HL-60/S4 (cell line): ENCODE results near the gene FECH.

Experiments
- in situ Hi-C: fragments of 300-500 bp; cut with MboI; formaldehyde crosslinking; loops from 2 replicates; pipeline ENCODE4 v1.14.3; 2022; ENCODE audit warnings: low sequenced_read_pairs

The FECH gene

DNA sequence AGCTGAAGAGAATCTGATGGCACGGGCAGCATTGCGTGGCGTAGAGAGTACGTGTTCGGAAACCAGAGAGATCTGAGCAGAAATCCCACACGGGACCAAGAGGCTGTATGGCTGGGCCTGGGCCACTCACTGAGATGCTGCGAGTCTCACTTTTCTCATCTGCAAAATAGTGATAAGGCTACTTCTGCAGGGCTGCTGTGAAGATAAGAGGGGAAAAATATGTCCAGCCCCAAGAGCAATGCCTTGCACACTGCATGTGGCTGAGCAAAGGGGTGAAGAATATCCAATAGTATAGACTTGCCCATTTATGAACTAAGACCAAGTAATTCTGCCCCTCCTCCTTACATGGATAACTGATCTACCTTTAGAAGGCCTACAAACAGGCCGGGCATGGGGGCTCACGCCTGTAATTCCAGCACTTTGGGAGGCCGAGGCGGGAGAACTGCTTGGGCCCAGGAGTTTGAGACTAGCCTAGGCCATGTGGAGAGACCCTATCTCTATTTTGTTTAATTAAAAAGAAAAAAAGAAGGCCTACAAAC, 3.1 kb downstream of the FECH start:
- in situ Hi-C loops: no loop called here

DNA sequence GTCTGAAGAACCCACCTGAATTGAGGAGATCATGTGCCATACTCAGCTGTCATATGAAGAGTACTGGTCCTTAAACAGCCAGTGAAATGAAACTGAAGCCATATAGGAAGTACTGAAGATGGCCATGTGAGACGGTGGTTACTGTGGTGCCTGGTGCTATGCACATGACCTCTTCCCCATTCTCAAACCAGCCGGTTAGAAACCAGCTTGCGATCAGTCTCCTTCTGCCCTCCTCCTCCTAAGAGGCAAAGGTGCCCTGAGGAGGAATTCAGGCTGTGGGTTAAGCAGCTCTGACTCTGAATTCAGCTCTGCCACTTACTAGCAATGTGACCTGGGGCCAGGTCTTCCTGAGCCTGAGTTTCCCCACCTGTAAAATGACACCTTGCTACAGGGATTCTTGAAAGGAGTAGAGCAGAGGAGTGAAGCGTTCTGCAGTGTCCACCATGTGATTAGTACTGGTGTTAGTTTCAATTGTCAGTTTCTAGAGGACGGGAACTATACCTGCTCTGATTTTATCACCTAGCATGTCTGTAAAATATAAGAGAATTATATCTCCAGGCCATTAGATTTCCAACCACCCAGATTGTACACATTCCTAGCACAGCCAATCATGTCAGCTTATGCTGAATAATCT, 5.1 kb downstream of the FECH start:
- in situ Hi-C loops: no loop called here

DNA sequence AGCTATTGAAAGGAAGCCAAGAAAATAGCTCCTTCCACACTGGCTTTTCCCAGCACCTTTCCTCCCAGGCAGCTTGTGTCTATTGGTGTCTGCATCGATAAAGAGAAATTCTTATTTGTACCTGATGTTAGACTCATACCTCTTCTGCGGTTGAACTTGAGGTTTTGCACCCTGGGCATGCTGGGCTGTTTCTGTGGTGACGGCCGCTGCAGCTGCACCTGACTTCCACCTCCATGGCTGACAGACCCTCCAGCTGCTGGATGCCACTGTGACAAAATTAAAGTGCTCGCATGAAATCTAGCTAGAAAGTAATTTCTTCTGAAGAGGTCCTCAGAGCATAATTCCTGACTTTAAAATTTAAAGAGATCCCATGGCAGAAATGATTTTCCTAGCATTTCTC, 6.6 kb downstream of the FECH start:
- in situ Hi-C loops: no loop called here

DNA sequence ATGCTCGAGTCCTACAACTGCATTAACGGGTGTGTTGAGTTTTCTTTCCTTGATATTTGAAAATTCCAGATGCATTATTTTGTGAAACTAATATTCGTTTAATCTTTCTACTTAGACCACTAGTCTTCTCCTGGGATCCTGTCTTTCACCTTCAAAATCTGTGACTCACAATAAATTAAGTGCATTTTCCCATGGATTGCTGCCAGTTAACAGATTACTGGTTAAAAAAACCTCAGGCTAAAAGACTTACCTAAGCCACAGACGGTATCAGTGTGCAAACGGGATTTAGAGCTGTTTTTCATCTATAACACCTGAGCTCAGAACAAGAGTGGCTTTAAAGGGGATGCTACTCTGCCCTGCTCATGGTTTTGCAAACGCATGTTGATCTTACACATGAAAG, 10.2 kb downstream of the FECH start:
- in situ Hi-C loops: no loop called here

DNA sequence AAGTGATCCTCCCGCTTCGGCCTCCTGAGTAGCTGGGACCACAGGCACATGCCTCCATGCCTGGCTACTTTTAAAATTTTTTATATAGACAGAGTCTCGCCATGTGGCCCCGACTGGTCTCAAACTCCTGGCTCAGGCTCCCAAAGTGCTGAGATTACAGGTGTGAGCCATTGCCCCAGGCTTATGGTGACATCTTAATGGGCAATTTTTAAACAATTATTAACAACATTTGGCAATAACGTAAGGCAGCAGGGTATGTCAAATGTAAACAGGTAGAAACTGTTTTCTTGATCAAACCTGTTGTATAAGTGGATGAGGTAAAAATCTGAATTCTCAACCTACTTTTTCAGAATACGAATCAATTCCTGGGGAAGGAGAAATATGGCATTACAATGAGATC, 11.0 kb downstream of the FECH start:
- in situ Hi-C loops: no loop called here

DNA sequence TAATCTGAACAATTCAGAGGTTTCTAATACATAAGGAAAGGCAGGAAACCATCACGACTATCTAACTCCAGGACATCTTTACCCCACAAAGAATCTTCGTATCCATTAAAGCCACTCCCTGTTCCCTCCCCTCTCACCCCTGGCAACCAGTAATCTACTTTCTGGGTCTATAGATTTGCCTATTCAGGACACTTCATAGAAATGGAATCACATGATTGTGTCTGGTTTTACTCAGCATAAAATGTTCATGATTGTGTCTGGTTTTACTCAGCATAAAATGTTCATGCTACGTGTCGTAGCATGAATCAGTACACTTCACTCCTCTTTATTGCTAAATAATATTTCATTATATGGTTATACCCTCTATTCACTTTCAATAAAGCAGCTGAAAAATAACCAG, 11.6 kb downstream of the FECH start:
- in situ Hi-C loops: no loop called here

DNA sequence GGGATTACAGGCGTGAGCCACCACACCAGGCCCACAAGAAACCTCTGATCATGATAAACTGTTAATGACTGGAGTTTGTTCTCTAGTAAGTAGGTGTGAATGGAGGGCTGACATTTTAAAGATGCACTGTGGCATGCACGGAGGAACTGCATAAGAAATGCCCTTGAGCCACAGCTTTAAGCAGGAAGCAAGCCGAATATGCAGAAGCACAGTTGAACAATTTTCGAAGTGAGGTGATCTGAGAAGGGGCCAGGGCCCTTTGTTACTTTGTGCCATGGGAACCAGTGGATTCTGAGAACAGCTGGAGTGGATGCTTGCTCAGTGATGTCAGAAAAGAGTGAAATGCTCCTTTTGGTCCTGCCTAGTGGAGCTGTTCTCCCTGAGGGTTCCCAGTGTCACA, 16.3 kb downstream of the FECH start:
- in situ Hi-C loops: no loop called here

DNA sequence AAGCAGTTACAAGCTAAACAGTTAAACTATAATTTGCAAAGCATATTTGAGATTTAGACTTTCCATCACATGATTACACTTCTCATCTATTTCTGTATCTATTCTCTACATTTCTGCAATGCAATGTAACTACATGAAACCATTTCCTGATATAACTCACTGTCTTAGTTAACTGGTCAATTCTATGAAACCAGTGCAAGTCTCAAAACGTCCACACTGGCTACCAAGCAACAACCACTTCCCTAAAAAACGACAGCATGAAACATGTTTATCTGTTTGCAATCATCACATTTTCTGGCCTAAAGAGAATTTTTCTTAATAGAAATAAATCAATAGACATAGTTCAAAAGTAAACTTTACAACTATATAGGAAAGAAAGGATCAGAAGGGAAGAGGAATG, 17.4 kb downstream of the FECH start:
- in situ Hi-C loops: no loop called here

DNA sequence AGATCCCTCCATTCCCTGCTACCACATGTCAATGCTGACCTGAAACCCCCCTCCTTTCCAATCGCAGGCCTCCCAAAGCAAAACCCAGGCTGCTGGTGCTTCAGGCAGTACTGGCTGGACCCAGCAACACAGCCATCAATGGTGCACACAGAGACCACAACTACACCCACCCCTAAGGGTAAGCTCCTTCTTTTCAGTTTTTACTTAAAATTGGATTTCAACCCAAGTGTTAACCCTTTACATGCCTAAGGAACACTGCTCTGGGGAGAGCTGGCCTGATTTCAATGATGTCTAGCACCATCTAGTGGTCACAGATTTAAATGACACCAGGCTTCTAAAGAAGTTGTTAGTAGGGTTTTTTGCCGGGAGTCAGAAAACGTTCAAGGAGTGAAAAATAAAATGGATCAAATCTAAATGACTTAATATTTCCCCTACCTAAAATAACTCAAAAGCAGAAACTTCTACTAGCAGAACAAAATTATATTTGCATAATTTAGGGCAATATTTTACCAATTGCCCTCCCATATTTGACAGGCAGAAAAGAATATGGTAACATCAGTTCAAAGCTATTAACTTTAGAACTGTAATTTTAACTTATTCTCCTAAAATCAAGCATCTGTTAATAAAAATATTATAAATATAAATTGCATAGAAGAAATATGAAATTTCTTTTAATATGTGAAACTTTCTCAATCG, 24.6 kb downstream of the FECH start:
- in situ Hi-C loops: no loop called here

DNA sequence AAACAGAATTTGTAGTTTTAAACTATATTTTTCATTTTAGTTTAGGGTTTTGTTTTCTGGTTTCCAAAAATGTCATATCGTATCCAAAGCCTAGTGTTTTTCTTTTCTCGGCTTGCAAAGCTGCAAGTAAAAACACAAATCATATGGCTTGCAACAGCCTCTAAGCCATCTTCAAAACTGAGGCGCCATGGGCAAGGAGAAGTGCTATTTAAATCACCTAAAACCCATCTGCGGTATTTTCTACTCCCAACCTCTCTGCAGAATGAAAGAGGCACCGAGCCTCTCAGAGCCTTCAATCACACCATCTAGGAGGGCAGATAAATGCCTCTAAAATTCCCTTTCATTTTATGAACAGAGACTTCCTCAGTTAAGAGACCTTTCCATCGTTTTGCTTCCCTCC, 25.2 kb downstream of the FECH start:
- in situ Hi-C loops: no loop called here

DNA sequence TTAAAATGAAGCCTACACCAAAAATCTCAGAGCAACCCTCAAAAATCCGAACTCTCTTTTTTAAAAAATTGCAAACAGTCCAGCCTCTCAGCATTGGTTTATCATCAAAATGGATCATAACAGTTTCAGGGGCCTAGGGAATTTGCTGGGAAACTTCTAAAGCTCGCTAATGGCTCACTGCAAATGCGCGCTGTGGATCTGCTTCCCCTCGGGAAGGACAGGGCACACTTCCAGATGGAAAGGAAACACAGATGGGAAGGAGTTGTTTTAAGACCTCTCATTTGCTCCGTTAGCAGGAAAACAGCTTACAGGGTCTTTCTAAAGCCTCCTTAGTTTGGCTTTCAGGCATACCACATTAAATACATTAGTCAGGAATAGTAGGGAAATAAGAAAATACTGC, 27.2 kb downstream of the FECH start:
- in situ Hi-C loops: no loop called here

DNA sequence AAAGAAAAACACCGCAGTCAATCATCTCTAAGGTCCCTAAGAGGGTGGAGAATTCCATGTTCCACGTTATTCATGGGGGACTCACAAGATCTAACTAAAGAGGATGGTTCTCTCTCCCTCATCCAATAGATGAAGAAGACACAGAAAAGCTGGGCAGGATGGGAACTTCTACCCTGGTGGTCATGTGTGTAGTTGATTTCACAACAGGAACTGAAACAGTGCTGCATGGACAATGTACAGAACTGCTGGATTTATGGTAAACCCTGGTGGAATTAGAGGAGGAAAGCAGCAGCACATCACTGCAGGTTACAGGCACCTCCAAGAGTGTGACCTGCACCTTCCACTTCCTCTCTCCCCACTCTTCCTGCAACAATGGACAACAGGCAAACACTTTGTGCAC, 31.4 kb downstream of the FECH start:
- in situ Hi-C loops: no loop called here

DNA sequence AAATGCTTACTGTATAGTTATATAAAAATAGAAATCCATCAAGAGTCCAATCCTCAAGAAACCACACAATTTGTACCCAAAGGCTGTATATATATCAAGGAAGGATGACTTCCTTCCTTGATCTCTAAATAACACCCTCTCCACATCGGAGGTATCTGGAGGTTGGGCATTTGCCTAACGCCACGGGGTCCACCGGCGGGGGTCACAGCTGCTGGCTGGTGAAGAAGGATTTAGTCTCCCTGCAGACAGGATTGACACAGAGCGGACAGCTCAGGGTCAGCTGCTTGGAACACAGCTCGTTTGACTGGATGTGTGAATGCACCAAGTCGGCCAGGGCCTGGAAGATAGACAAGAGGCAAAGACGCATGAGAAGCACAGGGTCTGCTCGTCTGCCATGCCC, 36.0 kb downstream of the FECH start:
- in situ Hi-C loops: no loop called here

DNA sequence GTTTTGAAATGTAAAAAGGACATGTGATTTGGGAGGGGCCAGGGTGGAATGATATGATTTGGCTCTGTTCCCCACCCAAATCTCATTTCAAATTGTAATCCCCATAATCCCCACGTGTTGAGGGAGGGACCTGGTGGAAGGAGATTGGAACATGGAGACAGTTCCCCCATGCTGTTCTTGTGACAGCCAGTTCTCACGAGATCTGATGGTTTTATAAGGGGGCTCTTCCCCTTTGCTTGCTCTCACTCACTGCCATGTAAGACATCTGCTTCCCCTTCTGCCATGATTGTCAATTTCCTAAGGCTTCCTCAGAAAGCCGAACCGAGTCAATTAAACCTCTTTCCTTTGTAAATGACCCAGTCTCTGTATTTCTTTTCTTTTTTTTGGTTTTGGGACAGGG, 39.2 kb downstream of the FECH start:
- in situ Hi-C loops: no loop called here

DNA sequence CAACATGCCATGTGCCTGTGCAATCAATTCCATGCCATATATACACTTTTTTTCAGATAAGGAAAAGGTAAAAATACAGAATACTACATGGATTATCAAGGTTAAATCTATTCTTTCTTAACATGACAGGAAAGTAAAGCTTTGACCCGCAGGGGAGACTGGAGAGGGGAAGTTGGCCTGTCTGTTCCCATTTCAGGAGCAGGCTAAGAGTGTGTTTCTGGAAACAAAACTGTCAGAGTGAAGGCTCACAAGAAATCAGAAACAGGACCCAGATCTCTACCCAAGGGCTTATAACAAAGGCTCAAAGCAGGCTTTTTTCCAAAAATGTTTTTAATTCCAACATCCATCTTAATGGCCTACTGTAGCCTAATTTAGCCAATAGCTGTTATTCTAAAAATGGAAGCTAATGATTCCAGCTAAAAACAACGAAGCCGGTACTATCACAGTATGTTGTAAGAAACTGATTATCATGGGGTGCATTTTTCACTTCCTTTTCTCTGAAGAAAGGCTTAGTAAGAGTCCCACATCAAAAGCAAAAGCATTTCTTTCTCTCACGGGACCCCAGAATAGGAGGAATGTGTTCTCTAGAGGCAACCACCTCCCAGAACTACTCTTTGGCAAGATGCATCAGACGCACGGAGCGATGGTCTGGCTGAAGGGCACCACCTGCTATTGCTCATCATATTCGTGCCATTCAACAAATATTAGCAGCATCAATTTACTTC, 41.4 kb downstream of the FECH start:
- in situ Hi-C loops: no loop called here

DNA sequence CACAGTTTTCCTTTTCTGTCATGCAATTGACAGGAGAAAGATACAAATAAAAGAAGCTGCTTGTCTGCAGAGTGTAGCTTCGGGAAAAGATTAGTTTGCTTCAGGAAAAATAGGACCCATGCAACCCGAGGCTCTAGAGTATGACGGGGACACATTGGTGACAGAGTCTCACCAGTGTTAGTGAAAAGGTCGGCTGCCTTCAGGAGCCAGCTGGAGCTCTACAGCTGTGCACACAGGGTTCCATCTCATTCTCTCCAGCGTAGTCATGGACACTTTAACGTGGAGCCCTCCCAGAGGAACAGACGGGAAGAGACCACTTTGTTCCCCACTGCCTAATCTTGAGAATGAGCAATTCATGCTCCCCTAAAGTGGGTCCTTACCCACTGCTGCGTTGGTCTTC, 42.9 kb downstream of the FECH start:
- in situ Hi-C loops: no loop called here

DNA sequence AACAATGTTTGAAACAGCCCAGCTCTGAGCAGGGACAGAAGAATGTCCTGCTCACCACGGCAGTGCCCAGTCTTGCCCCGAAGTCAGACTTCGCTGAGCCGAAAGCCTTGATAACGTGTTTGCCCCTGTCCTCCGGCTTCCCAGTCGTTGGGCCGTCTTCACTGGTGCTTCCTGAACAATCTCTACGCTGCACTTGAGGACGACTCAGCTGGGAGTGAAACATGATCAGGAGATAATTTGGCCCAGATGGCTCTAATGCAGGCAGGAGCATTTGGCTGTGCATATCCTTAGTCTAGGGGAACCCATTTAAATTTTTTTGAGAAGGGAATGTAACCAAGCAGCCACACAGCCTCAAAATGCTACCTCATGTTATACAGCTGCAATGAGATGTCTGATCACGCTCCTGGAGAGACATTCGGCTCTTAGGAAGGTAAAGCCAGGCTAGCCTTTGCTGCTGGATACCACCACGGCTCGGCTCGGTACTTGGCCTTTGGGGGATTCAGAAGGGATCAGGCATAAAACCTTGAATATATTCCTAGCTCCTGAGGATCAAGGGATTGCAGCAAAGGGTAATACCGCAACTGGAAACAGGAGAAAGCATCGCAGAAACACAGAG, 43.6 kb downstream of the FECH start:
- in situ Hi-C loops: no loop called here

DNA sequence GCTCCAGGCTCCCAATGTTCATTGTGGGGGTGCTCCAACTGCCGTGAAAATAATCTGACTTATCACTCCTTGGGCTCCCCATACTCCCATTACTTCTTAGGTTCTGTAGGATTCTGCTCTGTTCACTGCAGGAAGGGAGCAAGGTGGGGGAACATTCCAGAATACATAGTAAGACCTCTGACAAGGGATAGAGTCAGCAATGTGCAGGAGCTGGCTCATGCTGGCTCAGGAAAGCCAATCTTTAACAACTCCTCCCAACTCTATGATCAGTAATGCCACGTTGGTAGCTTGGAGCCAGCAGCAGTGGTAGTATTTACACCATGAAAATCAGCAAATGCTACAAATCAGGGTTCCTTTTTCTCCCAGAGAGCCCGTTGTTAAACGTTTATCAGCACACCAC, 44.4 kb downstream of the FECH start:
- in situ Hi-C loops: no loop called here

DNA sequence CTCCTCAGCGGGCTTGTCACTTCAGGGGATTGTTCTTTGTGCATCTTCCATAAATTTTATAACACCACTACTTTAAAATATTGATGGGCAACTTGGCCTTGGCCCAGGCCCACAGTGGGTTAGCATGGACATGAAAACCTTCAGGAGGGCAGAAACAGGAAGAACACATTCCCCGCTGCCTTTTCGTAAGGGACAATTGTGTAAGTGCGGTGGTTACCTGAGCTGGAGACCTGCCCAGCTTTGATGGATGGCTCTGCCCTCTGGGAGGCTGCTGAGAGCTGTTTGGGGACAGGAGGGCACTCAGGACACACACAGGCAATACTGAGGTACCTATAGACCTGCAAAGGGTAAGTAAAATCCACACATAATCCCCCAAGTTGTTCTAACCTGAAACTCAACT, 46.8 kb downstream of the FECH start:
- in situ Hi-C loops: no loop called here

DNA sequence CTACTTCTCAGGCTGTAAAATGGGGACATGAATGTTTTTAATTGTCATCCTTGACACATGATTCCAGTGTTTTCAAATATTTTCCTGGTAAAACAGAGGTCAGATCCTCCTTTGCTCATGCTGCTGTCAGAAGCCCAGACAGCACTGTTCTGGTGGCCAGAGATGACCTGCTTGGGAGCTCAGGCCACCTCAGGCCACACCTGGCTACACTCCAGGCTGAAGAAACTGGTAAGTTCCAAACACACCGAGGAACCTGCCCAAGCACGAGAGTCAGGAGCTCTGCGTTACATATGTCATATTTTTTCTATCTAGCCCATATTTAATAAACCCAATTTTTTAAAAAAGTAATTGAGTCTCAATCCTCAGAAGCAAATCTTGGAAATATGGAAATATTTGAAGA, 47.9 kb downstream of the FECH start:
- in situ Hi-C loops: no loop called here

DNA sequence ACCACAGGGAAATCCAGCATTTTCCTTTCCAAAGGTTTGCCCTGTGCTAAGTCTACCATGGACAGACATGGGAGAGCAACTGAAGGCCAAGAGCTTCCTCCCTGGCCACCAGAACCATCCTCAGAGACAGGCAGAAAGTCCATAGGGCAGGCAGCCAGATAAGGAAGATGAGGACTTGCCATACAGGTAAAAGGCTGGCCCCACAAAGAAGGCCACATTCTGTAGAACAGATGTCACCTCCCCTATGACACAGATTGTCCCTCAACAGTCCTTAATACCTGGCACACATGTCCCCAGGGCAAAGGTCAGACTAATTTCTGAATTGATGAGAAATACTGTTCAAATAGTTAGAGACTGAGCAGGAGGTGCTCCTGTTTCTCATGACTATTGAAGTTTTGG, 52.0 kb downstream of the FECH start:
- in situ Hi-C loops: no loop called here
